GM19193 (cell line): ENCODE data around the gene LHX3.

Experiments
- POLR2A ChIP-seq: IDR thresholded peaks from 4 replicates; pipeline ENCODE4 v1.6.1; 2011; ENCODE audit not compliant: insufficient read depth, insufficient read length; ENCODE audit errors: extremely low read depth

LHX3 gene

GRCh38 chr9:136174779-136175615 is 29.9 kb downstream of the LHX3 start:
- no peak for TF ChIP-seq POLR2A

GRCh38 chr9:136173648-136174290 is 31.2 kb downstream of the LHX3 start:
- no peak for TF ChIP-seq POLR2A

GRCh38 chr9:136172412-136173079 is 32.4 kb downstream of the LHX3 start:
- TF ChIP-seq POLR2A: no peak

GRCh38 chr9:136171801-136172411 is 33.0 kb downstream of the LHX3 start:
- no peak for TF ChIP-seq POLR2A

GRCh38 chr9:136171009-136171800 is 33.7 kb downstream of the LHX3 start:
- TF ChIP-seq POLR2A: no peak

GRCh38 chr9:136170006-136170901 is 34.7 kb downstream of the LHX3 start:
- TF ChIP-seq POLR2A: no peak

GRCh38 chr9:136169495-136169894 is 35.4 kb downstream of the LHX3 start:
- TF ChIP-seq POLR2A: no peak

GRCh38 chr9:136163248-136163850 is 41.6 kb downstream of the LHX3 start:
- TF ChIP-seq POLR2A: no peak

- no peak for TF ChIP-seq POLR2A
Measured at GRCh38 chr9:136160995-136161610, 43.8 kb downstream of the LHX3 start.

- TF ChIP-seq POLR2A: no peak
Measured at GRCh38 chr9:136160381-136160841, 44.5 kb downstream of the LHX3 start.

- TF ChIP-seq POLR2A: no peak
Measured at GRCh38 chr9:136159851-136160250, 45.1 kb downstream of the LHX3 start.

- TF ChIP-seq POLR2A: no peak
Measured at GRCh38 chr9:136157477-136158265, 47.3 kb downstream of the LHX3 start.
